OCI-LY7 (cell line): Measurements from ENCODE around the gene BICDL1. TPM values are rescaled to one million over a fixed set of nuclear protein-coding genes. Genes with fewer than 3 reads are reported as not detected.

ENCODE experiments used
- BruUV-seq: library from RNA; stranded (reverse); fragments of 400-500 nt; replicated peaks from 2 replicates; lab custom pipeline; 2021; lab: Mats Ljungman, UMichigan
- CTCF ChIA-PET: fragments of 300-600 bp; sonication (Branson Sonifier 250); formaldehyde crosslinking; loops from one replicate; lab custom pipeline; 2022; ENCODE audit warnings: antibody characterized with exemption; ENCODE audit not compliant: unreplicated experiment; lab: Charles Lee
- POLR2A ChIA-PET: fragments of 300-600 bp; sonication (Branson Sonifier 250); formaldehyde crosslinking; loops from one replicate; lab custom pipeline; 2022; ENCODE audit warnings: antibody characterized with exemption; lab: Charles Lee
- DNase-seq: peaks from one replicate; pipeline ENCODE4 v3.0.0-alpha.2; 2015; ENCODE audit warnings: low spot score
- H2AFZ ChIP-seq: fragments of 200-600 bp; sonication (generic), shearing (Covaris generic); 2 replicates; pipeline ENCODE4 v1.6.1; 2014; ENCODE audit warnings: mild to moderate bottlenecking, antibody characterized with exemption, low read length, moderate library complexity
- H3K27ac ChIP-seq: fragments of 200-600 bp; sonication (generic); 2 replicates; pipeline ENCODE4 v1.5.1; 2014; ENCODE audit warnings: mixed run types, low read depth, mild to moderate bottlenecking, moderate library complexity, low read length, inconsistent platforms; ENCODE audit not compliant: poor library complexity, severe bottlenecking
- H3K36me3 ChIP-seq: fragments of 200-600 bp; sonication (generic); 2 replicates; pipeline ENCODE4 v1.6.1; 2014; ENCODE audit warnings: mild to moderate bottlenecking, antibody characterized with exemption, low read length, moderate library complexity, mixed read lengths; ENCODE audit not compliant: insufficient read depth
- H3K4me1 ChIP-seq: fragments of 200-600 bp; sonication (generic); 2 replicates; pipeline ENCODE4 v1.5.1; 2014; ENCODE audit warnings: mild to moderate bottlenecking, low read length; ENCODE audit not compliant: insufficient read depth, poor library complexity, severe bottlenecking
- H3K4me2 ChIP-seq: fragments of 200-600 bp; sonication (generic); 2 replicates; pipeline ENCODE4 v1.6.1; 2014; ENCODE audit warnings: mild to moderate bottlenecking, low read length
- H3K4me3 ChIP-seq: fragments of 200-600 bp; sonication (generic); 2 replicates; pipeline ENCODE4 v1.5.1; 2014; ENCODE audit warnings: mild to moderate bottlenecking, low read depth, low read length; ENCODE audit not compliant: poor library complexity, severe bottlenecking
- H3K79me2 ChIP-seq: fragments of 200-600 bp; sonication (generic); 2 replicates; pipeline ENCODE4 v1.6.1; 2016; ENCODE audit warnings: low read depth, mild to moderate bottlenecking, low read length, moderate library complexity, mixed read lengths; ENCODE audit not compliant: insufficient read depth
- H3K9me2 ChIP-seq: fragments of 200-600 bp; sonication (generic); 2 replicates; pipeline ENCODE4 v1.6.1; 2016; ENCODE audit warnings: mild to moderate bottlenecking, low read length, mixed read lengths; ENCODE audit not compliant: insufficient read depth
- H3K9me3 ChIP-seq: fragments of 200-600 bp; sonication (generic); 2 replicates; pipeline ENCODE4 v1.6.1; 2014; ENCODE audit warnings: mild to moderate bottlenecking, mixed run types, low read length, mixed read lengths
- H4K20me1 ChIP-seq: fragments of 200-600 bp; sonication (generic); 2 replicates; pipeline ENCODE4 v1.6.1; 2014; ENCODE audit warnings: mild to moderate bottlenecking, antibody characterized with exemption, low read length, moderate library complexity, mixed read lengths; ENCODE audit not compliant: insufficient read depth
- EZH2phosphoT487 ChIP-seq: fragments of 200-600 bp; sonication (generic); IDR thresholded peaks from 2 replicates; pipeline ENCODE4 v1.6.1; 2018; ENCODE audit warnings: low read depth, borderline replicate concordance, mild to moderate bottlenecking, mixed run types, antibody characterized with exemption, low read length, moderate library complexity, mixed read lengths
- intact Hi-C: fragments of 100-400 bp; cut with micrococcal nuclease; formaldehyde crosslinking; loops from one replicate; pipeline ENCODE4 v1.10.0; 2022; ENCODE audit not compliant: unreplicated experiment
- total RNA-seq, 2 experiments: library from RNA; depleted of rRNA in 1 of 2; stranded (reverse); fragments of >200 nt in 1 of 2; shearing (Covaris generic) in 1 of 2; gene quantifications; 2 replicates each; pipeline ENCODE4 v1.2.3, GENCODE V29; 2014 to 2022
- TF ChIP-seq, protein P1 (sequence below): fragments of 200-600 bp; sonication (generic); conservative IDR thresholded peaks from 2 replicates; pipeline ENCODE4 v1.5.1; 2014; ENCODE audit warnings: mild to moderate bottlenecking, antibody characterized with exemption, low read length, moderate library complexity, mixed read lengths

BICDL1 gene
- total RNA-seq, 2 experiments from 2014 or later = 6.5 to 22.6 TPM

DNA sequence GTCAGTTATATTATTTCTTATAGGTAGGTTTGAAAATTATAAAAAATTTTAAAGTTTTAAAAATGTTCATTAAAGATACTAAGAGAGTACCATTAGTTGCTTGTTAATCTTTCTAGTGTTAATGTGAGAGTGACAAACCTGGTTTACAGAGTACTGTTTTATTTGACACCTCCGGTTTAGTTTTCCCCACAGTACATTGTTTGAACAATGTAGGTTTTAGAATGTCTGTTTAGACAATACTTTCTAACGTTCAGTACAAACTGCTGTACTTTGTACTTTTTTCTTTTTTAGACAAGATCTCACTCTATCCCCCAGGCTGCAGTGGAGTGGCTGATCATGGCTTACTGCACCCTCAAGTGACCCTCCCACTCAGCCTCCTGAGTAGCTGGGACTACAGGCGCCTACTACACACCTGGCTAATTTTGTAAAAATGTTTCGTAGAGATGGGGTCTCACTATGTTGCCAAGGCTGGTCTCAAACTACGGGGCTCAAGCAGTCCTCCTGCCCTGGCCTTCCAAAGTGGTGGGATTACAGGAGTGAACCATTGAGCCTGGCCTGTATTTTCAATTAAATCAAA, 3.2 kb downstream of the BICDL1 start:
- peaks cover 29% of the 10 kb centered on the region; the same call in 1 of the 2 replicates for H3K79me2 ChIP-seq
- no peaks in the 10 kb centered on the region for H3K9me3 ChIP-seq
- DNase-seq = no peak
- CTCF ChIA-PET = no interaction called here
- TF ChIP-seq, protein P1, sequence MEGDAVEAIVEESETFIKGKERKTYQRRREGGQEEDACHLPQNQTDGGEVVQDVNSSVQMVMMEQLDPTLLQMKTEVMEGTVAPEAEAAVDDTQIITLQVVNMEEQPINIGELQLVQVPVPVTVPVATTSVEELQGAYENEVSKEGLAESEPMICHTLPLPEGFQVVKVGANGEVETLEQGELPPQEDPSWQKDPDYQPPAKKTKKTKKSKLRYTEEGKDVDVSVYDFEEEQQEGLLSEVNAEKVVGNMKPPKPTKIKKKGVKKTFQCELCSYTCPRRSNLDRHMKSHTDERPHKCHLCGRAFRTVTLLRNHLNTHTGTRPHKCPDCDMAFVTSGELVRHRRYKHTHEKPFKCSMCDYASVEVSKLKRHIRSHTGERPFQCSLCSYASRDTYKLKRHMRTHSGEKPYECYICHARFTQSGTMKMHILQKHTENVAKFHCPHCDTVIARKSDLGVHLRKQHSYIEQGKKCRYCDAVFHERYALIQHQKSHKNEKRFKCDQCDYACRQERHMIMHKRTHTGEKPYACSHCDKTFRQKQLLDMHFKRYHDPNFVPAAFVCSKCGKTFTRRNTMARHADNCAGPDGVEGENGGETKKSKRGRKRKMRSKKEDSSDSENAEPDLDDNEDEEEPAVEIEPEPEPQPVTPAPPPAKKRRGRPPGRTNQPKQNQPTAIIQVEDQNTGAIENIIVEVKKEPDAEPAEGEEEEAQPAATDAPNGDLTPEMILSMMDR = no peak
- no peak for TF ChIP-seq EZH2phosphoT487
- H3K4me3 ChIP-seq = no peak overlapping the region
- intact Hi-C loops = no loop called here
- peaks cover 12% of the 10 kb centered on the region for H4K20me1 ChIP-seq
- no TSS peak for BruUV-seq
- peaks cover 39% of the 10 kb centered on the region for H3K4me1 ChIP-seq
- H3K9me2 ChIP-seq = no peaks in the 10 kb centered on the region
- peak overlapping the region; percentile 89; the same call in 1 of the 2 replicates for H3K4me2 ChIP-seq
- H3K27ac ChIP-seq = no peak overlapping the region
- H3K36me3 ChIP-seq = peaks cover 28% of the 10 kb centered on the region; the same call in 1 of the 2 replicates
- POLR2A ChIA-PET = no interaction called here
- no peak overlapping the region for H2AFZ ChIP-seq

DNA sequence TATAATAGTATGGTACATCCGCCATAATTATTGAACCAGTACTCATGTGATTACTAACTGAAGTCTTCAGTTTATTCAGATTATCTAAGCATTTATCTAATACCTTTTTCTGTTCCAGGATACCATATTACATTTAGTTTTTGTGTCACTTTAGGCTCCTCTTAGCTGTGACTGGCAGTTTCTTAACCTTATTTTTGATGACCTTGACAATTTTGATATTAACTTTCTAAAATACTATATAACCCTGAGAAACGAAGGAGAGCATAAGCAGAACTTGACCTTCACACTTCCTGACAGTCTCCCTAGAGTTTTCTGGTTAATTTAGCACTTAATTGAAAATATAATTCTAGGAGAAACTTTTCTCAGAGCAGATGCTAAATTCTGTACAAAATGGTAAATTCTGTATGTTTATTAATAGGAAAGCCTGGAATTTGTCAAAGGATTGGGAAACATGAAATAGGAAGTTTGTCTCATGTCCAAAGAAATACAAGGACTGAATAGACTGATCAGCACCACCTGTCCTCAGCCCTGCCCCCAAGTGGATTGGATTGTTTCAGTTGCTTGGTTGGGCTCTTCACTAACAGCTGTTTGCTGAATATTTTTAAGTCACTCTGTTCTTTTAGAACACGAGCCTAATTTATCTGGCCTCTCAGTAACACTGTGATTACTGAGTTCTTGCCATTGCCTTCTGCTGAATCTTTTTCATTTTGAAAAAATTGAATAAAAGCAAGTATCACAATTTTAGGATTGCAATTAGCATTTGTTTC, 6.0 kb downstream of the BICDL1 start:
- peaks cover 12% of the 10 kb centered on the region for H4K20me1 ChIP-seq
- H3K36me3 ChIP-seq = peaks cover 47% of the 10 kb centered on the region; the same call in 1 of the 2 replicates
- H3K4me2 ChIP-seq = peak overlapping the region; percentile 39
- H3K4me1 ChIP-seq = peaks cover 33% of the 10 kb centered on the region
- no peaks in the 10 kb centered on the region for H3K9me3 ChIP-seq
- no peak overlapping the region for H2AFZ ChIP-seq
- no peak for TF ChIP-seq EZH2phosphoT487
- TF ChIP-seq, protein P1 = peak; percentile 47
- ChIA-PET POLR2A (interaction anchor here (0.6 kb wide), 1 partner anchor 8 kb away, joined by 3 read pairs; no protein-coding TSS in a partner anchor), CTCF (no interaction called here)
- H3K9me2 ChIP-seq = no peaks in the 10 kb centered on the region
- BruUV-seq = no TSS peak
- DNase-seq = peak; percentile 24
- no peak overlapping the region for H3K27ac ChIP-seq
- H3K79me2 ChIP-seq = peaks cover 29% of the 10 kb centered on the region; the same call in 1 of the 2 replicates
- intact Hi-C loops = no loop called here
- H3K4me3 ChIP-seq = peak overlapping the region; percentile 28
